Measurements from ENCODE around the gene PRR36.

PRR36 gene

GRCh38 chr19:7912144-7912696 is 38.0 kb upstream of the PRR36 start:
- H3K36me3 ChIP-seq (ENCODE audit: control insufficient read depth, insufficient read depth, low read length), result no peaks in the 10 kb centered on the region
- peaks cover 9% of the 10 kb centered on the region for H3K79me2 ChIP-seq
- no peaks in the 10 kb centered on the region for H3K27me3 ChIP-seq (ENCODE audit: control insufficient read depth, insufficient read depth, low read length)
- no peak overlapping the region for H3K4me2 ChIP-seq (ENCODE audit: low read length)
- H3K27ac ChIP-seq, result no peak overlapping the region
- H2AFZ ChIP-seq, result no peak overlapping the region
- no peaks in the 10 kb centered on the region for H3K4me1 ChIP-seq
- H3K9me3 ChIP-seq (ENCODE audit: control insufficient read depth, low read length), result no peaks in the 10 kb centered on the region
- no peak overlapping the region for H3K9ac ChIP-seq
- H3K4me3 ChIP-seq (ENCODE audit: low read depth, low read length), result no peak overlapping the region
- TF ChIP-seq, protein P1, sequence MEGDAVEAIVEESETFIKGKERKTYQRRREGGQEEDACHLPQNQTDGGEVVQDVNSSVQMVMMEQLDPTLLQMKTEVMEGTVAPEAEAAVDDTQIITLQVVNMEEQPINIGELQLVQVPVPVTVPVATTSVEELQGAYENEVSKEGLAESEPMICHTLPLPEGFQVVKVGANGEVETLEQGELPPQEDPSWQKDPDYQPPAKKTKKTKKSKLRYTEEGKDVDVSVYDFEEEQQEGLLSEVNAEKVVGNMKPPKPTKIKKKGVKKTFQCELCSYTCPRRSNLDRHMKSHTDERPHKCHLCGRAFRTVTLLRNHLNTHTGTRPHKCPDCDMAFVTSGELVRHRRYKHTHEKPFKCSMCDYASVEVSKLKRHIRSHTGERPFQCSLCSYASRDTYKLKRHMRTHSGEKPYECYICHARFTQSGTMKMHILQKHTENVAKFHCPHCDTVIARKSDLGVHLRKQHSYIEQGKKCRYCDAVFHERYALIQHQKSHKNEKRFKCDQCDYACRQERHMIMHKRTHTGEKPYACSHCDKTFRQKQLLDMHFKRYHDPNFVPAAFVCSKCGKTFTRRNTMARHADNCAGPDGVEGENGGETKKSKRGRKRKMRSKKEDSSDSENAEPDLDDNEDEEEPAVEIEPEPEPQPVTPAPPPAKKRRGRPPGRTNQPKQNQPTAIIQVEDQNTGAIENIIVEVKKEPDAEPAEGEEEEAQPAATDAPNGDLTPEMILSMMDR (IDR thresholded peaks at IDR 0.05), result no peak

DNA sequence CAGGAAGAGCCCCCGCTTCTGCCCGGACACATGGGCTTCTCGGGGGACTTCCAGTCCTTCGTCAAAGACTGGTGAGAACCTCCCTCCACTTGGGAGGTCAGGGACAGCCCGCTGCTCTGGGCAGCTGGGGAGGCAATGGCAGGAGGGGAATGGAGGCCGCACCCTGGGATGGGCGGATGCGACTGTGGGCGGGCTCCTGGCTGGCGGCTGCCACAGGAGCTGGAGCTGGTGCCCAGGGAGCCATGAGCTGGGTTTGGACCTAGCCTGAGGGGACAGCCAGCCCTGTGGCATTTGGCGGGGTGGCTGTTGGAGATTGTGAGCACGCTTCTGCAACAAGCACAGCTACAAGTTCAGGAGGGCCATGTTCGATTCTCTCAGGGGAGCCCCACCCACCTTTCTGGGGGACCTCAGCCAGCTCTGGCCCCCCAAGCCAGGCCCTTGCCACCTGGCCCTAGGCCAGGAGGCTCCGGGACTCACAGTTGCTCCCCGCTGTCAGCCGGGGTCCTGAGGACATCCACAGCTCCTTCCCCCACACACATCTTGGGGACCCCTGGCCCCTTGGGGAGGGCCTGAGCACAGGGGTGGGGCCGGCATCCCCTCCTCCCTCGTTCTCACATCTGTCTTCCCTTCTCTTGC is 37.4 kb upstream of the PRR36 start:
- Histone ChIP-seq H3K79me2 (peaks cover 12% of the 10 kb centered on the region), H3K27ac (no peak overlapping the region), H2AFZ (no peak overlapping the region), H3K4me2 (ENCODE audit: low read length) (no peak overlapping the region), H3K9ac (no peak overlapping the region), H3K4me1 (no peaks in the 10 kb centered on the region), H3K9me3 (ENCODE audit: control insufficient read depth, low read length) (no peaks in the 10 kb centered on the region), H3K36me3 (ENCODE audit: control insufficient read depth, insufficient read depth, low read length) (no peaks in the 10 kb centered on the region), H3K4me3 (ENCODE audit: low read depth, low read length) (no peak overlapping the region), H3K27me3 (ENCODE audit: control insufficient read depth, insufficient read depth, low read length) (no peaks in the 10 kb centered on the region)
- TF ChIP-seq, protein P1 (IDR thresholded peaks at IDR 0.05), result no peak

DNA sequence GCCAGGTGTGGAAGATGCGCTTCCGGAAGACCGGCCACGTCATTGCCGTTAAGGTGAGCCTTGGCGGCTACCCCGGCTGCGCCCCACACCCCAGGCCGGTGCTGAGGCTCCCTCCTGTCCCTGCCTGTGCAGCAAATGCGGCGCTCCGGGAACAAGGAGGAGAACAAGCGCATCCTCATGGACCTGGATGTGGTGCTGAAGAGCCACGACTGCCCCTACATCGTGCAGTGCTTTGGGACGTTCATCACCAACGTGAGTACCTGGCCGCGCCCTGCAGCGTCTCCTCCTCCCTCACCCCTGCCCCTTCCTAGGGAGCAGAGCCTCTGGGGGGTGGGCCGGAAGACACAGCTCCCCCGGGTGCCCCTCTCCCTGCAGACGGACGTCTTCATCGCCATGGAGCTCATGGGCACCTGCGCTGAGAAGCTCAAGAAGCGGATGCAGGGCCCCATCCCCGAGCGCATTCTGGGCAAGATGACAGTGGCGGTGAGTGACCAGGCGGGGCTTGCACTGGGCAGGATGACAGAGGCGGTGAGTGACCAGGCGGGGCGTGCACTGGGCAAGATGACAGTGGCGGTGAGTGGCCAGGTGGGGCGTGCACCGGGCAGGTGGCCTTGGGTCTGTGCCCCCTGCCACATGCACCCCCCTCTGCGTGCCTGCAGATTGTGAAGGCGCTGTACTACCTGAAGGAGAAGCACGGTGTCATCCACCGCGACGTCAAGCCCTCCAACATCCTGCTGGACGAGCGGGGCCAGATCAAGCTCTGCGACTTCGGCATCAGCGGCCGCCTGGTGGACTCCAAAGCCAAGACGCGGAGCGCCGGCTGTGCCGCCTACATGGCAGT is 36.4 kb upstream of the PRR36 start:
- Histone ChIP-seq H3K27me3 (ENCODE audit: control insufficient read depth, insufficient read depth, low read length) (no peaks in the 10 kb centered on the region), H3K4me1 (peaks cover 6% of the 10 kb centered on the region), H3K9me3 (ENCODE audit: control insufficient read depth, low read length) (no peaks in the 10 kb centered on the region), H3K4me2 (ENCODE audit: low read length) (no peak overlapping the region), H3K9ac (no peak overlapping the region), H3K4me3 (ENCODE audit: low read depth, low read length) (no peak overlapping the region), H3K36me3 (ENCODE audit: control insufficient read depth, insufficient read depth, low read length) (no peaks in the 10 kb centered on the region), H3K79me2 (peaks cover 23% of the 10 kb centered on the region), H2AFZ (no peak overlapping the region), H3K27ac (no peak overlapping the region)
- TF ChIP-seq, protein P1 (IDR thresholded peaks at IDR 0.05), result no peak

- H3K36me3 ChIP-seq (ENCODE audit: control insufficient read depth, insufficient read depth, low read length), result no peaks in the 10 kb centered on the region
- H3K9me3 ChIP-seq (ENCODE audit: control insufficient read depth, low read length), result no peaks in the 10 kb centered on the region
- no peak overlapping the region for H3K4me3 ChIP-seq (ENCODE audit: low read depth, low read length)
- TF ChIP-seq, protein P1 (IDR thresholded peaks at IDR 0.05), result no peak
- peaks cover 31% of the 10 kb centered on the region for H3K79me2 ChIP-seq
- peaks cover 13% of the 10 kb centered on the region for H3K4me1 ChIP-seq
- no peak overlapping the region for H3K9ac ChIP-seq
- H3K27ac ChIP-seq, result no peak overlapping the region
- H3K4me2 ChIP-seq (ENCODE audit: low read length), result no peak overlapping the region
- H2AFZ ChIP-seq, result no peak overlapping the region
- no peaks in the 10 kb centered on the region for H3K27me3 ChIP-seq (ENCODE audit: control insufficient read depth, insufficient read depth, low read length)
Measured at GRCh38 chr19:7909471-7910067, 35.4 kb upstream of the PRR36 start.

Data from parathyroid adenoma (tissue), 2 donors.